Upper lobe of left lung (tissue), 6 donors: ENCODE measurements around the gene CAPN2. TPM values are rescaled to one million over a fixed set of nuclear protein-coding genes. Genes with fewer than 3 reads are reported as not detected.

Experiments
- ATAC-seq, 2 donors: fragments of 200-7000 bp; cut with Tn5 transposase; one replicate each; pipeline ENCODE4 v1.9.1; 2022; ENCODE audit warnings: mild to moderate bottlenecking in 2 of 2, moderate library complexity in 2 of 2; ENCODE audit not compliant: low FRiP score in 2 of 2
- DNase-seq, 2 donors: peaks; one replicate each; pipeline ENCODE4 v3.0.0-alpha.2; 2019 to 2020
- H3K27ac ChIP-seq, 4 donors: fragments of 200-600 bp; sonication (generic); one replicate each; pipeline ENCODE4 v1.5.1; 2016 to 2019
- H3K27me3 ChIP-seq, 4 donors: fragments of 200-600 bp; sonication (generic); one replicate each; pipeline ENCODE4 v1.5.1; 2017 to 2019
- H3K36me3 ChIP-seq, 4 donors: fragments of 200-600 bp; sonication (generic); one replicate each; pipeline ENCODE4 v1.5.1; 2016 to 2019
- H3K4me1 ChIP-seq, 4 donors: fragments of 200-600 bp; sonication (generic); one replicate each; pipeline ENCODE4 v1.5.1; 2018 to 2019
- H3K4me3 ChIP-seq, 4 donors: fragments of 200-600 bp; sonication (generic); one replicate each; pipeline ENCODE4 v1.5.1; 2017 to 2019; ENCODE audit warnings: mild to moderate bottlenecking in 2 of 4, moderate library complexity in 1 of 4
- H3K9me3 ChIP-seq, 4 donors: fragments of 200-600 bp; sonication (generic); one replicate each; pipeline ENCODE4 v1.5.1; 2018 to 2019
- EP300 ChIP-seq, 4 donors: sonication (generic); formaldehyde crosslinking; IDR thresholded peaks; one replicate each; pipeline ENCODE4 v1.5.1; 2017; ENCODE audit warnings: antibody characterized with exemption in 4 of 4, control low read depth in 2 of 4
- POLR2A ChIP-seq, 4 donors: fragments of 450-650 bp; IDR thresholded peaks; one replicate each; pipeline ENCODE4 v1.5.1; 2016 to 2017; ENCODE audit warnings: antibody characterized with exemption in 4 of 4, mild to moderate bottlenecking in 2 of 4
- POLR2AphosphoS5 ChIP-seq, 2 donors: sonication (generic); formaldehyde crosslinking; IDR thresholded peaks; one replicate each; pipeline ENCODE4 v1.5.1; 2017; ENCODE audit warnings: antibody characterized with exemption in 2 of 2
- WGBS, 2 donors: methylation state at CpG; one replicate each; pipeline ENCODE4 v1.1.5; 2017 to 2018; 5-methylcytosine and 5-hydroxymethylcytosine counted together
- total RNA-seq, 6 donors: library from RNA; depleted of rRNA in 4 of 6; stranded (reverse); fragments of >200 nt in 4 of 6; gene quantifications; one replicate each; pipeline versions ENCODE4 v1.1.0 to v1.2.1, GENCODE V29; 2016 to 2021
- TF ChIP-seq, protein P1 (sequence below), 6 experiments: fragments of 450-650 bp in 4 of 6; fragments of 200-600 bp in 2 of 6; sonication (generic) in 2 of 6; IDR thresholded peaks; one replicate each; pipeline ENCODE4 v1.5.1; 2016 to 2019; ENCODE audit warnings: antibody characterized with exemption in 6 of 6
- donor health status: DM: no; HTN: no; CAD: no; lungs with moderate emphysema.
- donor health status: DM: no; HTN: yes; CAD: no; lungs with severe emphysema.

Gene CAPN2
- total RNA-seq, 6 donors from 2014 or later = 271 to 1,436 (median 427) TPM

DNA sequence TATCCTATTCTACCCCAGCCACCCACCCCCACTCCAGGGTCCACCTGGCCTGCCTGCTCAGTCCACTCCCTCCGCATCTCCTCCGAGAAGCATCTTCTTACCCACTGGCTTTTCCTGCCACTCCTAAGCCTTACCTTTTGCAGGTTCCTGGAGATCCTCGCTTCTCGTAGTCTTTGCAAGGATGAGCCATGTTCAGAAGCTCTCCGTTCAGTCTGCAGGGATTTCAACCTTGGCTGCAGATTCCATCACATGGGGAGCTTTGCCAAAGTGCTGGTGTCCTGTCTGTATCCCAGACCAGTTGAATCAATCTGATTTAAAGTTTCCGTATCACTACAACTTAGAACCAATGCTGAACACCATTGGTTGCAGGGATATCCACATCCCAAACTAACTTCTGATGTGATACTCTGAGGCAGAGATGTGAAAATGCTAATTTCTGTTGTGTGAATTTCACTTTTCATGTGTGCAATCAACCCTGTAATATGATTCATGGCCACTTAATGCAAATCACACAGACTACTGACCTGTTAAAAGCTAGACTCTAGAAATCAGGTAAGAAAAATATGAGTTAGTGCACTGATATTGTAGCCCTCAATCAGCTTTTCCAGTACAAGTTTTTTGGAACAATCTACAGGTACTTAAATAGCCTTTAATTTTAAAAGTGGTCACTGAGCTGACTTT lies 61.9 kb downstream of the CAPN2 start:
- peak overlapping the region in 2 of 4 donors; percentile 7 to 30 for H3K27ac ChIP-seq
- no peak overlapping the region for H3K4me3 ChIP-seq
- DNase-seq = no peak
- H3K36me3 ChIP-seq = peaks cover 9 to 99% (median 74%) of the 10 kb centered on the region in 4 donors
- WGBS, 2 donors = 96 to 98% methylated on average over 6 of the region's 6 CpGs
- TF ChIP-seq POLR2A (IDR thresholded peaks at IDR 0.05) = no peak
- no peak for TF ChIP-seq EP300 (IDR thresholded peaks at IDR 0.05)
- no peak for TF ChIP-seq POLR2AphosphoS5 (IDR thresholded peaks at IDR 0.05)
- no peaks in the 10 kb centered on the region for H3K9me3 ChIP-seq
- ATAC-seq = no peak
- H3K4me1 ChIP-seq = peaks cover 27 to 36% (median 28%) of the 10 kb centered on the region in 4 donors
- H3K27me3 ChIP-seq = no peaks in the 10 kb centered on the region

DNA sequence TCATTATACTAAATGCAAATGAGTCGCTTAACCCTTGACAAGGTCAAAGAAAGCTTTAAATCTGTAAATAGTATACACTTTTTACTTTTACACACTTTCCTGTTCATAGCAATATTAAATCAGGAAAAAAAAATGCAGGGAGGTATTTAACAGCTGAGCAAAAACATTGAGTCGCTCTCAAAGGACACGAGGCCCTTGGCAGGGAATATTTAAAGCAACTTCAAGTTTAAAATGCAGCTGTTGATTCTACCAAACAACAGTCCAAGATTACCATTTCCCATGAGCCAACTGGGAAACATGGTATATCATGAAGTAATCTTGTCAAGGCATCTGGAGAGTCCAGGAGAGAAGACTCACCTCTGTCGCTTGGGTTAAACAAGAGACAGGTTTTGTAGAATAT lies 62.7 kb downstream of the CAPN2 start:
- peak in 1 of 2 donors; percentile 8 for ATAC-seq
- peaks cover 11 to 98% (median 68%) of the 10 kb centered on the region in 4 donors for H3K36me3 ChIP-seq
- H3K27ac ChIP-seq = peak overlapping the region in 2 of 4 donors; percentile 42 to 66
- no peak for DNase-seq
- peaks cover 27 to 36% (median 28%) of the 10 kb centered on the region in 4 donors for H3K4me1 ChIP-seq
- H3K27me3 ChIP-seq = no peaks in the 10 kb centered on the region
- no peak overlapping the region for H3K4me3 ChIP-seq
- no peaks in the 10 kb centered on the region for H3K9me3 ChIP-seq
- TF ChIP-seq POLR2A (IDR thresholded peaks at IDR 0.05) (no peak), POLR2AphosphoS5 (IDR thresholded peaks at IDR 0.05) (no peak), EP300 (IDR thresholded peaks at IDR 0.05) (no peak)
- TF ChIP-seq, protein P1, sequence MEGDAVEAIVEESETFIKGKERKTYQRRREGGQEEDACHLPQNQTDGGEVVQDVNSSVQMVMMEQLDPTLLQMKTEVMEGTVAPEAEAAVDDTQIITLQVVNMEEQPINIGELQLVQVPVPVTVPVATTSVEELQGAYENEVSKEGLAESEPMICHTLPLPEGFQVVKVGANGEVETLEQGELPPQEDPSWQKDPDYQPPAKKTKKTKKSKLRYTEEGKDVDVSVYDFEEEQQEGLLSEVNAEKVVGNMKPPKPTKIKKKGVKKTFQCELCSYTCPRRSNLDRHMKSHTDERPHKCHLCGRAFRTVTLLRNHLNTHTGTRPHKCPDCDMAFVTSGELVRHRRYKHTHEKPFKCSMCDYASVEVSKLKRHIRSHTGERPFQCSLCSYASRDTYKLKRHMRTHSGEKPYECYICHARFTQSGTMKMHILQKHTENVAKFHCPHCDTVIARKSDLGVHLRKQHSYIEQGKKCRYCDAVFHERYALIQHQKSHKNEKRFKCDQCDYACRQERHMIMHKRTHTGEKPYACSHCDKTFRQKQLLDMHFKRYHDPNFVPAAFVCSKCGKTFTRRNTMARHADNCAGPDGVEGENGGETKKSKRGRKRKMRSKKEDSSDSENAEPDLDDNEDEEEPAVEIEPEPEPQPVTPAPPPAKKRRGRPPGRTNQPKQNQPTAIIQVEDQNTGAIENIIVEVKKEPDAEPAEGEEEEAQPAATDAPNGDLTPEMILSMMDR (IDR thresholded peaks at IDR 0.05) = no peak
- 85 to 86% methylated on average over 4 of the region's 4 CpGs for WGBS, 2 donors

DNA sequence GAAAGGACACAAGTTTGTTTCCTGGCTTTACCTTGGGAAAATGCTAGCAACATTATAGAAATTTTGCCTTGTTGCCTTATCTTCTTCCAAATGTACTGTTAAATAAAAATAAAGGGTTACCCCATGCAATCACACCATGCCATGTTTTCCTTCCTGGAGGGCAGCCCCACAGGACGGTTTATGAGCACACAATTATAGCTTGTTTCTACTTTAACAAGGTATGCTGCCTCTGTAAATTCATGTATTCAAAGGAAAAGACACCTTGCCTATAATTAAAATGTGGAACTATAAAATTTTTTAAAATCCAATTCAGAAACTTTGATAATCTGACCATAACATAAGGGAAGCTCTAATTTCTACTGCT lies 63.4 kb downstream of the CAPN2 start:
- TF ChIP-seq, protein P1 (IDR thresholded peaks at IDR 0.05) = no peak
- TF ChIP-seq EP300 (IDR thresholded peaks at IDR 0.05) = no peak
- TF ChIP-seq POLR2A (IDR thresholded peaks at IDR 0.05) = no peak
- no peak for TF ChIP-seq POLR2AphosphoS5 (IDR thresholded peaks at IDR 0.05)
- Histone ChIP-seq H3K9me3 (no peaks in the 10 kb centered on the region), H3K4me1 (peaks cover 26 to 34% (median 27%) of the 10 kb centered on the region in 4 donors), H3K36me3 (peaks cover 7 to 98% (median 65%) of the 10 kb centered on the region in 4 donors), H3K4me3 (no peak overlapping the region), H3K27ac (peak overlapping the region in 2 of 4 donors; percentile 42 to 66), H3K27me3 (no peaks in the 10 kb centered on the region)
- DNase-seq (no peak), ATAC-seq (no peak)
- 65 to 70% methylated on average over 1 of the region's 1 CpG for WGBS, 2 donors

DNA sequence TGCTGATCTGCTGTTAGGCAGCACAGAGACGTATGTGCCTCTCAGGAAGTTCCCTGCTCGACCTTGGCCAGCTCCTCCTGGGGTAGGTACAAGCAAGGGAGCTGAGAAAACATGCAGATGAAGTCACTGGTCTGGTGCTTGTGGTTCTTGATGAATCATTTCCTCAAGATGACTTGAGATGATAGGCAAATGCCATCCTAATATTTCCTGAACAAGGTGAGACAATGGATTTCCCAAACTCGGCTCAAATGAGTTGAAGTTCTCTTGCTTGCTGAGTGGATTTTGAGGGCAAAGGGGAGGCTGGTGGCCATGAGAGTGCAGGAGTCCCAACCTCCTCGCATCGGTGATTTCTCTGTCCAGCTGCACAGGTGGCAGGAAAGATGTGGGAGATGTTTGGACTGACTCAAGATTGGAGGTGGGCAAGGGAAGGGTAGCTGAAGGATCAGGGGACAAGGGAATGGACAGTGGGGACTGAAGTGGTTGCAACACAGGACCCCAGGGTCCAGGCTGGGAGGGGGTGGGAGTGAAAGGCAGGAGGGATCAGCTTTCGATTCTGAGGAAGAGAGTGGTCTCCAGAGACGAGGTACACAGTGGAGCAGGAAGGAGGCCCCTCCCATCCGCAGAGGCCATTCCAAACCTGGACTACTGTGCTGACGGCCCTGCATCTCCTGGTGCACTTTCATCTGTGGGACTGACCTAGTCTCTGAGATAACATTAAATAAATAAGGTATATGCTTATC lies 63.9 kb downstream of the CAPN2 start:
- H3K36me3 ChIP-seq = peaks cover 7 to 98% (median 63%) of the 10 kb centered on the region in 4 donors

More for the DNA sequence above, 63.9 kb downstream of the CAPN2 start:
- TF ChIP-seq POLR2AphosphoS5 (IDR thresholded peaks at IDR 0.05) (peak in 1 of 2 donors; percentile 40), POLR2A (IDR thresholded peaks at IDR 0.05) (no peak), EP300 (IDR thresholded peaks at IDR 0.05) (peak in 1 of 4 donors; percentile 41)
- TF ChIP-seq, protein P1 (IDR thresholded peaks at IDR 0.05) = no peak
- no peaks in the 10 kb centered on the region for H3K9me3 ChIP-seq
- H3K4me1 ChIP-seq = peaks cover 20 to 28% (median 23%) of the 10 kb centered on the region in 4 donors
- H3K27ac ChIP-seq = peak overlapping the region; percentile 23 to 66 (median 50)
- ATAC-seq (no peak), DNase-seq (no peak)
- no peaks in the 10 kb centered on the region for H3K27me3 ChIP-seq
- 59 to 63% methylated on average over 9 of the region's 9 CpGs for WGBS, 2 donors
- no peak overlapping the region for H3K4me3 ChIP-seq
